Activated CD4-positive, alpha-beta T cell treated with anti-CD3 and anti-CD28 coated beads, Interleukin-2, amount 10 ng/mL, durations not matched to agents 24 days and 14 days (primary cell): ENCODE results near the gene MYH14. TPM values are rescaled to one million over a fixed set of nuclear protein-coding genes. Genes with fewer than 3 reads are reported as not detected.
A peak's percentile ranks its signal among the peaks of the same experiment; 100 is the strongest.

Source experiments
- DNase-seq: peaks from one replicate; pipeline ENCODE4 v3.0.0; 2022
- H3K27ac Mint-ChIP-seq: one replicate; pipeline ENCODE4 v1.8.0; 2022; ENCODE audit warnings: mild to moderate bottlenecking, mixed read lengths
- H3K27me3 Mint-ChIP-seq: one replicate; pipeline ENCODE4 v1.8.0; 2022; ENCODE audit warnings: mixed read lengths
- H3K36me3 Mint-ChIP-seq: one replicate; pipeline ENCODE4 v1.8.0; 2022; ENCODE audit warnings: low read depth, mild to moderate bottlenecking, mixed read lengths
- H3K4me1 Mint-ChIP-seq: one replicate; pipeline ENCODE4 v1.8.0; 2021; ENCODE audit warnings: mixed read lengths
- H3K4me3 Mint-ChIP-seq: one replicate; pipeline ENCODE4 v1.8.0; 2022; ENCODE audit warnings: mild to moderate bottlenecking, moderate library complexity, mixed read lengths
- H3K9me3 Mint-ChIP-seq: one replicate; pipeline ENCODE4 v1.8.0; 2021; ENCODE audit warnings: mixed read lengths
- intact Hi-C: fragments of 100-400 bp; cut with micrococcal nuclease; formaldehyde crosslinking; loops from one replicate; pipeline ENCODE4 v1.15.1; 2023
- total RNA-seq: library from RNA; stranded (reverse); gene quantifications from 2 replicates; pipeline ENCODE4 v1.2.3, GENCODE V29; 2022

Gene MYH14
- total RNA-seq, result not detected in 2 replicates

DNA sequence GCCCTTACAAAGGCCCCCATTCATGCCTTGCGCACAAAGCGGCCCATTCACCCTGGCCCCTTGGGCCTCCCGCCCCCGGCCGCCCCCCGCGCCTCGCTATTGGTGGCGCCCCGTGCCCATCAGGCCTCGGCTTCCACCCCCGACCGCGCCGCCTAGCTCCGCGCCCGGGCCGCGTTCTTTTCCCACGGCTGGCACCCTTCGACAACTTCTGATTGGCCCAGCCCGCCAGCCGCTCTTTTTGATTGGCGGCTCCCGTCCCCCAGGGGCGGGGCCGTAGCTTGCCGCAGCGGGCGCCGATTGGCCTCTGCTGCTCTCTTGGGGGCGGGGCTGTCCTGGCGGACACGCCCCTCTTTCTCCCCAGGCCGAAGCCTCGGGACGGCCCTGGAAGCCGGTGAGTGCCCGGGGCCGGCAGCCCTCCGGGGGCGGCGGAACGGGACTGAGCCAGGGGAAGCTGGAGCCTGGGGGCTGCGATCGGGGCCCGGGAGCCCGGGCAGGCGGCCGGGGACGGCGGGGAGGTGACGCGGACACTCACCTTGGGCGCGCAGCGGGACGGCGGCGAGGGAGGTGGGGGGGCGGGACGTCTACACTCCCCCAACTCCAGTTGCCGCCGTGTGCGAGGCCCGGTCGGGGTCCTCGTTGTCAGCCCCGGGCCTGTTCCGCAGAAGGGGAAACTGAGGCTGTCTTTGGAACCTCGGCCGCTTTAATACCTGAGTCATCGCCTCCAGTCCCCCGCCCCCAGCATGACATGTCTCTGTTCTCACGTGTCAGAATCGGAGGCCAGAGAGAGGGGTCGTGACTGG, at the start of gene MYH14:
TSS of gene MYH14 (plus strand) at position 342 of the 800 bp plus-strand sequence. CDS start 6,744 bp downstream, outside the sequence.
- peaks cover 34% of the 10 kb centered on the region for H3K27me3 Mint-ChIP-seq
- intact Hi-C loops, result no loop called here
- H3K9me3 Mint-ChIP-seq, result peaks cover 4% of the 10 kb centered on the region
- H3K27ac Mint-ChIP-seq, result no peak within 1 kb of the TSS
- H3K36me3 Mint-ChIP-seq, result peaks cover 2% of the 10 kb centered on the region
- no peak for DNase-seq
- no peak within 1 kb of the TSS for H3K4me3 Mint-ChIP-seq
- no peaks in the 10 kb centered on the region for H3K4me1 Mint-ChIP-seq

DNA sequence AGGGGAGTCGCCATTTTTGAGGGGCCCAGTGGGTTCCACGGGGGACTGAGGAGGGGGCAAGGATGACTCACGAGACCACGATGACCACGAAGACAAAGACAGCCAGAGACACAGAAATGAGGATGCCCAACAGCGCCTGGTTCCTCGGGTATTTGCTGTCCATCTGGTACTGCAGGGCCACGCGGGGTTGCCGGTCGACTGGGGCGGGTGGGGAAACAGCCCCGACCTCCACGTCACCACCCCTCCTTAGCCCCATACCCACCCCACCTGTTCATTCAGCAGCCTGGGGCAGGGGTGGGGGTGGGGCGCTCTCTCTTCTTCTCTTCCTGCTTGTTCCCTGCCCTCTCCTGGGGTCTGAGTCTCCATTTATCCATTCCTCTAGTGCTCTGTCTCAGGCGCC, 48.9 kb upstream of the MYH14 start:
- H3K36me3 Mint-ChIP-seq, result no peaks in the 10 kb centered on the region
- intact Hi-C loops, result no loop called here
- no peaks in the 10 kb centered on the region for H3K9me3 Mint-ChIP-seq
- DNase-seq, result no peak
- H3K27me3 Mint-ChIP-seq, result no peaks in the 10 kb centered on the region
- H3K4me3 Mint-ChIP-seq, result no peak overlapping the region
- H3K4me1 Mint-ChIP-seq, result no peaks in the 10 kb centered on the region
- no peak overlapping the region for H3K27ac Mint-ChIP-seq

DNA sequence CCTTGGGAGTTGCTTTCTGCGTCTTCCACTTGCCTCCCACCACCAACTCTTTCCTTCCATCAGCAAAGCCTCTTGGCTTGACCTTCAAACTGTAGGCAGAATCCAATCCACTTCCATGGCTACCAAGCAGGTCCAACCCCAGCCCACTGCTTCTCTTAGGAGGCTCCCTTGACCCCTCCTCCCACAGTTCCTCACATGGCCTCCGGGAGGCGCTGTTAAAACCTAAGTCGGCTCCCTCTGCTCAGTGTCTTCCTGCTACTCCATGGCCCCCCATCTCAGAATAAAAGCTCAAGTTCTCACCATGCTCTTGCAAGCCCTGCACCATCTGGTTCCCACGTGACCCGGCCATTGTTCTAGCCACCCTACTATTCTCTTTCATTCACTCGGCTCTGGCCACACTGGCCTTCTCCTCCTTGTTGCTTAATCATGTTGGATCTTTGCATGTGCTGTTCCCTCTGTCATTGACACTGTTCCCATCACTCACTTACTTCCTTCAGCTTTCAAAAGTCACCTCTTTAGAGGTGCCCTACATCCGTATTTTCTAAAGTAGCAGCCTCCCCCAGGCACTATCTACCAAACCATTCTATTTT, 47.8 kb upstream of the MYH14 start:
- H3K27ac Mint-ChIP-seq, result no peak overlapping the region
- no peaks in the 10 kb centered on the region for H3K27me3 Mint-ChIP-seq
- no peak for DNase-seq
- H3K9me3 Mint-ChIP-seq, result no peaks in the 10 kb centered on the region
- no peak overlapping the region for H3K4me3 Mint-ChIP-seq
- no peaks in the 10 kb centered on the region for H3K4me1 Mint-ChIP-seq
- H3K36me3 Mint-ChIP-seq, result no peaks in the 10 kb centered on the region
- intact Hi-C loops, result no loop called here

DNA sequence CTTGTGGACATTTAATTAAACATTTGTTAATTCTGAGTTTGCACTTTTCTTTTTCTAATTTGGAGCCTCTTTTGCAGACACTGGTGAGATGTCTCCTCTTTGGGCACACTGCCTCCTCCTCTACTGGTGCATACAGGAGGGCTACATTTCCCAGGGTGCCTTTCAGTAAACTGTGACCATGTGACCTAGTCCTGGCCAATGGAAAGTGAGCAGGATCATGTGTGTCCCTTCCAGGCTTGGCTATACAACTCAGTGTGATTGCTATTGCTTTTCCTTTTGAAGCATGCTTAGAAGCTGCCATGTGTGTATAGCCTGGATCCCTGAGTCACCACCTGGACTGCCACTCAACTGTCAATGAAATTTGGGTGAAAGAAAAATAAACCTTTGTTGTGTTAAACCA, 44.8 kb upstream of the MYH14 start:
- H3K36me3 Mint-ChIP-seq, result no peaks in the 10 kb centered on the region
- no peaks in the 10 kb centered on the region for H3K27me3 Mint-ChIP-seq
- intact Hi-C loops, result no loop called here
- no peak overlapping the region for H3K4me3 Mint-ChIP-seq
- H3K4me1 Mint-ChIP-seq, result no peaks in the 10 kb centered on the region
- no peaks in the 10 kb centered on the region for H3K9me3 Mint-ChIP-seq
- DNase-seq, result no peak
- H3K27ac Mint-ChIP-seq, result no peak overlapping the region

DNA sequence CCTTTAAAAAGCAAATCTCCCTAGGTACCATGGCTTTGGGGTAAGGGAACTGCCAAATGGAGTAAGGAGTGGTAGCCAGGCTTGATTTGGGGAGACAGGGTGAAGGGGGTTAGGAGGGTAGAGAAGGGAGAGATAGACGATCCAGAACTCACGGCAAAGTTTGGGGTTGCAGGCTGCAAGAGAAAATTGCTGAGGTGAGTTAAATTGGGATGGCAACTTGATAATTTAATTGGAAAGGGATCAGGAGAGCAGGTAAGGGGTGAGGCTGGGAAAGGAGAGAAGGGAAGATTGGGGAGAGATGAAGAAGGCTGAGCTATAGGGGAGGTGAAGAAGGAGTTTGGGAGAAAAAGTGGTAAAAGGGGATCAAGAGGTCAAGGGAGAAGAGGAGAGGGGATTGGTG, 44.3 kb upstream of the MYH14 start:
- no peak overlapping the region for H3K4me3 Mint-ChIP-seq

DNA sequence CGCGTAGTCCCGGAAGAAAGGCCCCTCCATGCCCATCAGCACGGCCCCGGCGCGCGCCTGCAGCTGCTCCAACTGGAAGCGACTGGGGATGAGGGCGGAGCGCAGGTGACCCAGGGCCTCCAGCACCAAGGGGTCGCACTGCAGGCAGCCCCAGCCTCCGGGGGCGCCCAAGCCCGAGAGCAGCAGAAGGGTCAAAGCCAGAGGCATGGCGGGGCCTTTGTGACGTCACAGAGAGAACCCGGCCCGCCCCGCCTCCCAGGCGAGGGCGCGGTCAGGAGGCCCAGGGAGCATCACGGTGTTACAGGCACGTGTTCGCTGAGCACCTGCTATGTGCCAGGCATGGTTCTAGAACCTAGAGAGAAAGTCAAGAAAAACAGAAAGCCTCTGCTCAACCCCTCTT, 40.4 kb upstream of the MYH14 start, which contains the start of gene IZUMO2:
TSS of gene IZUMO2 (minus strand) at position 294 of the 400 bp plus-strand sequence. CDS start at position 207, 87 bp downstream.
- H3K9me3 Mint-ChIP-seq, result no peaks in the 10 kb centered on the region
- no peaks in the 10 kb centered on the region for H3K4me1 Mint-ChIP-seq
- intact Hi-C loops, result no loop called here
- H3K36me3 Mint-ChIP-seq, result no peaks in the 10 kb centered on the region
- no peaks in the 10 kb centered on the region for H3K27me3 Mint-ChIP-seq
- no peak for DNase-seq
- H3K27ac Mint-ChIP-seq, result no peak within 1 kb of the TSS
- H3K4me3 Mint-ChIP-seq, result no peak within 1 kb of the TSS

More for the DNA sequence above, 44.3 kb upstream of the MYH14 start:
- H3K4me1 Mint-ChIP-seq, result no peaks in the 10 kb centered on the region
- no peak for DNase-seq
- intact Hi-C loops, result no loop called here
- H3K27me3 Mint-ChIP-seq, result no peaks in the 10 kb centered on the region
- no peaks in the 10 kb centered on the region for H3K36me3 Mint-ChIP-seq
- H3K9me3 Mint-ChIP-seq, result no peaks in the 10 kb centered on the region
- H3K27ac Mint-ChIP-seq, result no peak overlapping the region

DNA sequence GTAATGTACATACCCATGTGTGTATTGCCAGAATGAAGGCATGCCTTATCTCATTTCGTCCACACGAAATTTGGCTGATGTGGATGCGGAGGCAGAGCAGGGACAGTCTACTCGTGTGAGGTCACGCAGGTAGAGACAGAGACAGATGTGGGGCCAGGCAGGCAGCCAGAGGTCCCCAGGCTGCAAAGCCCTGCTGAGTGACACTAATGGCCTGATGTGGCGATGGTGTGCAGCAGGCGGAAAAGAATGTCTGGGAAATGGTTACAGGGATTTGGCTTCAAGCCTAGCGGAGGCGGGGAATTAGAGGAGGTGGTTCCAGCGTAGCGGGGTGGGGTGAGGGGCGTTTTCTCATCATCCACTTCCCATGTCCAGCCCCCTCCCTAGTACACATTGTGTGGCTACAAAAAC, 36.1 kb upstream of the MYH14 start:
- Mint-ChIP-seq H3K4me1 (peaks cover 2% of the 10 kb centered on the region), H3K27ac (no peak overlapping the region), H3K9me3 (no peaks in the 10 kb centered on the region), H3K4me3 (no peak overlapping the region), H3K36me3 (no peaks in the 10 kb centered on the region), H3K27me3 (no peaks in the 10 kb centered on the region)
- intact Hi-C loops, result no loop called here
- no peak for DNase-seq

DNA sequence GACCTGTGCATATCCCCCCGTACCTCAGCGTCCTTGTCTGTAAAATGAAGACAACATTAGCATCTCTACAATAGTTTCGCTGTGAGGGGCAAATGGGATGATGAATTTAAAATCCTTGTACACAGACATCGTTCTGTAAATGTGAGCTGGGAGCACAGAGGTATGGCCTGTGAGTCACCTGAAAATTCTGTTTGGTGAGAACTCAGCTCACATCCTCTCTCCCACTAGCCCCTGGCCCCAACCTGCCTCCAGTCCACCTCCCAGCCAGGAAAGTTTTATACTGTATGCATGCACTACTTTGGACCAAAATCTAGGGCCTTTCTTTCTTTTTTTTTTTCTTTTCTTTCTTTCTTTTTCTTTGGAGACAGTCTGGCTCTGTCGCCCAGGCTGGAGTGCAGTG, 31.7 kb upstream of the MYH14 start:
- Mint-ChIP-seq H3K9me3 (no peaks in the 10 kb centered on the region), H3K27me3 (no peaks in the 10 kb centered on the region), H3K27ac (no peak overlapping the region), H3K4me1 (peaks cover 4% of the 10 kb centered on the region), H3K4me3 (no peak overlapping the region), H3K36me3 (no peaks in the 10 kb centered on the region)
- intact Hi-C loops, result no loop called here
- no peak for DNase-seq

DNA sequence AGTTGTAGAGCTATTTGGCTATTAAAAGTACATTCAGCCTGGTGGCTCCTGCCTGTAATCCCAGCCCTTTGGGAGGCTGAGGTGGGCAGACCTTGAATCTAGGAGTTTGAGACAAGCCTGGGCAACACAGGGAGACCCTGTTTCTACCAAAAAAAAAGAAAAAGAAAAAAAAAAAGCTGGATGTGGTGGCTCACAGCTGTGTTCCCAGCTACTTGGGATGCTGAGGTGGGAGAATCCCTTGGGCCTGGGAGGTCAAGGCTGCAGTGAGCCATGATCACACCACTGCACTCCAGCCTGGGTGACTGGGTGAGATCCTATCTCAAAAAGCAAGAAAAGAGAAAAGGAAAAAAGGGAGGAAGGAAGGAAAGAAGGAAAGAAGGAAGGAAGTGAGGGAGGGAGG, 30.7 kb upstream of the MYH14 start:
- H3K4me3 Mint-ChIP-seq, result no peak overlapping the region
- H3K4me1 Mint-ChIP-seq, result peaks cover 4% of the 10 kb centered on the region
- H3K27ac Mint-ChIP-seq, result no peak overlapping the region
- no peaks in the 10 kb centered on the region for H3K27me3 Mint-ChIP-seq
- H3K9me3 Mint-ChIP-seq, result no peaks in the 10 kb centered on the region
- H3K36me3 Mint-ChIP-seq, result no peaks in the 10 kb centered on the region
- intact Hi-C loops, result no loop called here
- DNase-seq, result no peak

DNA sequence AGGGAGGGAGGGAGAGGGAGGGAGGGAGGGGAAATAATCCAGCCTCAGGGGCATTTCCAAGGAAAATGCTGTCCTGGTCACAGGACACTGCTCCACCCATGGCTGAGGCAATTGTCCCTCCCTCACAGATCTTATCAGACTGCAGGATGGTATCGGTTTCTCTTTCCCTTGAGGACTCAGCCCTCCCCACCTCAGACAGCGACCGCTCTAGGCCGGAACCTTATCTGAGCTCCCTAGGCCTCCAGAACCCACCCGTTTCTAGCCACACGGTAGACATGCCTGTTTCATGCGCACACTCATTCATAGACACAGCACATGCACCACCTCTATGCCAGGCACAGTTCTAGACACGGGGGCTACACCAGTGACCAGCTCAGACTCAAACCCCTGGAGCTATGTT, 30.3 kb upstream of the MYH14 start:
- Mint-ChIP-seq H3K4me1 (peaks cover 4% of the 10 kb centered on the region), H3K36me3 (no peaks in the 10 kb centered on the region), H3K27ac (no peak overlapping the region), H3K27me3 (no peaks in the 10 kb centered on the region), H3K9me3 (peaks cover 2% of the 10 kb centered on the region), H3K4me3 (no peak overlapping the region)
- peak; percentile 69 for DNase-seq
- intact Hi-C loops, result no loop called here

DNA sequence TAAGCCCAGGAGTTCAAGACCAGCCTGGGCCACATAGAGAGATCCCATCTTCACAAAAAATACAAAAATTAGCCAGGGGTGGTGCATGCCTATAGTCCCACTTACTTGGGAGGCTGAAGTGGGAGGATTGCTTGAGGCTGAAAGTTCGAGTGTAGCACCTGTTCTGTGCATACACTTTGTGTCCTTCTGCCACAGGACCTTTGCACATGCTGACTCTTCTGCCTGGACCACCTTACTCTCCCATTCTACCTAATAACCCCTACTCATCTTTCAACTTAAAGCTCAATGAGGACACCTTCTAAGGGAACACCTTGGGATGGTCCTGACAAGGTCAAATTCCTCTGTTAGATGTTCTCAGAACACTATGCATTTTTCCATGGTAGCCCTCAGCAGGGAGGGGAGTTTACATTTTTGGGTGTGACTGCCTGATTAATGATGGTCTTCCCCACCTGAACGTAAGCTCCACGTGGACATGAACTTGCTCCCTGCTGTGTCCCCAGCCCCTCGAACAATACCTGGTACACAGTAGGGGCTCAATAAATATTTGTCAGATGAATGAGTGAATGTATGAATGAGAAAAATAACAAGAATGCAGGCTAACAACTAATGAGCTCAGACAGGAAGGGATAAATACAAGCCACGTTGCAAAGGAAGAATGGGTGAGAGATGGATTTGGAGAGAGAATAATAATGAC, 29.2 kb upstream of the MYH14 start:
- Mint-ChIP-seq H3K4me1 (peaks cover 2% of the 10 kb centered on the region), H3K27me3 (no peaks in the 10 kb centered on the region), H3K4me3 (no peak overlapping the region), H3K36me3 (no peaks in the 10 kb centered on the region), H3K9me3 (peaks cover 3% of the 10 kb centered on the region), H3K27ac (no peak overlapping the region)
- intact Hi-C loops, result no loop called here
- no peak for DNase-seq

DNA sequence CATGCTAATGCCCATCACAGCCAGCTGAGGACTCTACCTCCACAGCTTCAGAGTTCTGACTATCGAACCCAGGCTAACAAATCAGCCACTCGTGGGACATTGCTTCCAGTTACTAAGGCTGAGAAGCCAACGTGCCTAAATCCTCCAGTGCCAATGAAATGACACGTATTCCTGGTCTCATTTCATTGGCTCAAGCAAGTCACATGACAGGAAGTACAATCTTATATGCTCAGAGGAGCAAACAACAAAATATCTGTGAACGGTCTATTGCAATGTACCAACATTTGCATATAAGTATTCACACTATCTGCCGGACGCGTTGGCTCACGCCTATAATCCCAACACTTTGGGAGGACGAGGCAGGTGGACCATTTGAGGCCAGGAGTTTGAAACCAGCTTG, 27.5 kb upstream of the MYH14 start:
- H3K27me3 Mint-ChIP-seq, result no peaks in the 10 kb centered on the region
- H3K4me1 Mint-ChIP-seq, result peaks cover 2% of the 10 kb centered on the region
- no peaks in the 10 kb centered on the region for H3K36me3 Mint-ChIP-seq
- intact Hi-C loops, result no loop called here
- H3K9me3 Mint-ChIP-seq, result peaks cover 3% of the 10 kb centered on the region
- no peak overlapping the region for H3K27ac Mint-ChIP-seq
- H3K4me3 Mint-ChIP-seq, result no peak overlapping the region
- no peak for DNase-seq

DNA sequence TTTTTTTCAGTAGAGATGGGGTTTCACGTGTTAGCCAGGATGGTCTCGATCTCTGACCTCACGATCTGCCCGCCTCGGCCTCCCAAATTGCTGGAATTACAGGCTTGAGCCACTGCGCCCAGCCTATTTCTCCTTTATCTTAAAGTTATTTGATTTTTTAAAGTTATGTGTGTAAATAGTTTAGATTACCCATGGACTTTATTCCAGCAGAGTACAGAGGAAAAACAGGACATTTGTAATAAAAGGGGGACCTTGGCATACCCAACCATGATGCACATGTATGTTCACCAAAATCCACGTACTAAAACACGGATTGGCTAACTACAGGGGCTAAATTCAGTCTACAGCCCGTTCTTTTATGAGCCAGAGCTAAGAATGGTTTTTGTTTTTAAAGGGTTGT, 26.6 kb upstream of the MYH14 start:
- peaks cover 2% of the 10 kb centered on the region for H3K4me1 Mint-ChIP-seq
- no peaks in the 10 kb centered on the region for H3K27me3 Mint-ChIP-seq
- no peak for DNase-seq
- no peak overlapping the region for H3K27ac Mint-ChIP-seq
- H3K4me3 Mint-ChIP-seq, result no peak overlapping the region
- peaks cover 3% of the 10 kb centered on the region for H3K9me3 Mint-ChIP-seq
- intact Hi-C loops, result no loop called here
- H3K36me3 Mint-ChIP-seq, result no peaks in the 10 kb centered on the region

DNA sequence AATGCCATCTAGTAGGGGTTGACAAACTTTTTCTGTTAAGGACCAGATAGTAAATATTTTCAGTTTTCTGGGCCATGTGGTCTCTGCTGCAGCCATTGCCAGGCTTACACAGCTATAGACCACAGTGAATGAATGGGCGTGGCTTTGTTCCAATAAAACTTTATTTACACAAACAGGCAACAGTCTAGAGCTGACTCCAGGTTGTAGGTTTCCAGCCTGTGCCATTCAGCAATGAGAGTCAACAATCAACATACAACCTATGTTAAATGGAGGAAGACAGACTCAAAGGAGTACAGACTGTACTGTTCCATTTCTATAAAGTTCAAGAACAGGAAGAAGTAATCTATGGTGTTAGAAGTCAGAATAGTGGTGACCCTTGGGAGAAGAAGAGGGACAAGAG, 25.1 kb upstream of the MYH14 start:
- Mint-ChIP-seq H3K27me3 (no peaks in the 10 kb centered on the region), H3K4me1 (no peaks in the 10 kb centered on the region), H3K27ac (no peak overlapping the region), H3K4me3 (no peak overlapping the region), H3K36me3 (no peaks in the 10 kb centered on the region), H3K9me3 (peaks cover 3% of the 10 kb centered on the region)
- DNase-seq, result no peak
- intact Hi-C loops, result no loop called here
